ENCODE data around the gene CCM2L. TPM values are rescaled to one million over a fixed set of nuclear protein-coding genes. Genes with fewer than 3 reads are reported as not detected.

The CCM2L gene
- total and polyA plus RNA-seq, 2 of the 8 experiments (the other 6 are each of a cell fraction or from before 2014, with no cell fraction given) = 5.5 to 15.8 TPM

GRCh38 chr20:31988430-31989015, 21.7 kb upstream of the CCM2L start:
- no peak overlapping the region for H3K4ac ChIP-seq (replicated peaks; ENCODE audit: insufficient read length, low read depth, low read length)
- H2BK20ac ChIP-seq (ENCODE audit: low read length) = no peak overlapping the region
- no peak overlapping the region for H3K4me2 ChIP-seq (ENCODE audit: insufficient read depth in 1 of 2, low read depth in 2 of 2, low read length in 2 of 2)
- H3K79me2 ChIP-seq (ENCODE audit: control insufficient read depth in 1 of 2, insufficient read depth in 2 of 2, low read length in 2 of 2) = no peaks in the 10 kb centered on the region
- H2AK5ac ChIP-seq (ENCODE audit: low read depth, low read length) = no peak overlapping the region
- H2AFZ ChIP-seq (ENCODE audit: low read length) = no peak overlapping the region
- H3K36me3 ChIP-seq (ENCODE audit: control insufficient read depth in 2 of 4, insufficient read depth in 4 of 4, low read length in 3 of 4) = no peaks in the 10 kb centered on the region
- 83% methylated on average over 5 of the region's 5 CpGs; no CpG with 5 or more reads in 1 of the 2 experiments for WGBS, 2 experiments (ENCODE audit: extremely low coverage in 1 of 2, insufficient coverage in 1 of 2, insufficient read length in 1 of 2, insufficient replicate concordance in 2 of 2, low coverage in 1 of 2, low lambda C conversion rate in 2 of 2, missing lambda C conversion rate in 1 of 2)
- H3K79me1 ChIP-seq (ENCODE audit: low read depth, low read length) = no peaks in the 10 kb centered on the region
- no peak overlapping the region for H4K91ac ChIP-seq (replicated peaks; ENCODE audit: insufficient read length, low read length)
- H3K4me1 ChIP-seq (replicated peaks in 1 of 4; ENCODE audit: control insufficient read depth in 3 of 4, insufficient read depth in 4 of 4, low read length in 3 of 4) = peaks cover 0 to 3% (median 1%) of the 10 kb centered on the region in 4 experiments; a peak in 2 of 7 replicates
- H4K20me1 ChIP-seq (replicated peaks in 1 of 2; ENCODE audit: control insufficient read depth in 1 of 2, insufficient read depth in 2 of 2, low read length in 2 of 2) = peaks cover 0 to 2% of the 10 kb centered on the region in 2 experiments
- H2BK5ac ChIP-seq (ENCODE audit: low read depth, low read length) = no peak overlapping the region
- no peak overlapping the region for H3K23ac ChIP-seq (ENCODE audit: insufficient read length)
- no peak overlapping the region for H3K14ac ChIP-seq (ENCODE audit: insufficient read length)
- H3K27ac ChIP-seq (ENCODE audit: low read depth, low read length) = no peak overlapping the region
- ChIA-PET POLR2A (ENCODE audit: partially characterized antibody) (interaction anchor here (0.8 to 1.0 kb wide), 2 partner anchors 14 to 20 kb away, joined by 3 read pairs; partner anchors contain the start of gene XKR7), CTCF (ENCODE audit: partially characterized antibody) (interaction anchor here (1.0 to 1.9 kb wide), 3 partner anchors 12 to 44 kb away, joined by 3 to 5 read pairs (median 4); no protein-coding TSS in a partner anchor)
- H3K9me3 ChIP-seq (ENCODE audit: insufficient read depth in 2 of 2, low read depth in 1 of 2, low read length in 1 of 2) = no peaks in the 10 kb centered on the region
- H3K23me2 ChIP-seq (ENCODE audit: low read depth, low read length) = peaks cover 4% of the 10 kb centered on the region; the same call in 1 of the 2 replicates
- no peak overlapping the region for H2BK120ac ChIP-seq (replicated peaks; ENCODE audit: low read depth, low read length)
- no peak overlapping the region for H4K5ac ChIP-seq (ENCODE audit: insufficient read length, low read depth, low read length)
- H3K27me3 ChIP-seq (replicated peaks in 1 of 4; ENCODE audit: control insufficient read depth in 3 of 4, extremely low read depth in 1 of 4, insufficient read depth in 3 of 4, low read length in 3 of 4) = peaks cover 0 to 12% (median 7%) of the 10 kb centered on the region in 4 experiments; a peak in 5 of 7 replicates
- DNase-seq (ENCODE audit: low read depth in 1 of 2, low spot score in 2 of 2) (no peak), FAIRE-seq (no peak)
- no peak overlapping the region for H3K18ac ChIP-seq (ENCODE audit: extremely low read depth, low read length)
- H2BK15ac ChIP-seq (ENCODE audit: low read length) = no peak overlapping the region; the same call in 1 of the 2 replicates
- no peak overlapping the region for H3K56ac ChIP-seq (replicated peaks; ENCODE audit: insufficient read length, low read depth, low read length)
- no peak overlapping the region for H3K4me3 ChIP-seq (ENCODE audit: extremely low read depth in 1 of 4, insufficient read depth in 2 of 4, low read depth in 3 of 4, low read length in 4 of 4)
- H3K9ac ChIP-seq (replicated peaks in 1 of 4; ENCODE audit: extremely low read depth in 1 of 4, low read depth in 3 of 4, low read length in 3 of 4) = no peak overlapping the region
- no peak overlapping the region for H2BK12ac ChIP-seq (ENCODE audit: low read depth, low read length)
- H4K8ac ChIP-seq (ENCODE audit: extremely low read depth, insufficient read depth, low read length) = no peak overlapping the region
- TF ChIP-seq SP4 (IDR thresholded peaks at IDR 0.05; ENCODE audit: low read length) (no peak), TAF7 (optimal IDR thresholded peaks at IDR 0.05; ENCODE audit: borderline replicate concordance, low read depth, low read length) (no peak), KDM1A (IDR thresholded peaks at IDR 0.05; ENCODE audit: borderline replicate concordance, low read length) (no peak), SIRT6 (IDR thresholded peaks at IDR 0.05; ENCODE audit: low read length) (no peak), TCF12 (IDR thresholded peaks at IDR 0.05; ENCODE audit: low read depth, low read length) (no peak), TAF1 (IDR thresholded peaks at IDR 0.05; ENCODE audit: low read depth, low read length) (no peak), RBBP5 (IDR thresholded peaks at IDR 0.05; ENCODE audit: borderline replicate concordance, low read depth, low read length) (no peak), SRF (IDR thresholded peaks at IDR 0.05; ENCODE audit: low read depth, low read length) (no peak), GABPA (IDR thresholded peaks at IDR 0.05; ENCODE audit: borderline replicate concordance, insufficient read depth, low read length) (no peak), JUN (IDR thresholded peaks at IDR 0.05; ENCODE audit: low read depth, low read length) (no peak), POLR2AphosphoS5 (IDR thresholded peaks at IDR 0.05; ENCODE audit: low read depth, low read length) (no peak), RFX5 (IDR thresholded peaks at IDR 0.05; ENCODE audit: borderline replicate concordance, low read depth, low read length) (no peak), HDAC2 (IDR thresholded peaks at IDR 0.05; ENCODE audit: borderline replicate concordance in 1 of 2, low read depth in 2 of 2, low read length in 2 of 2) (no peak), EGR1 (IDR thresholded peaks at IDR 0.05; ENCODE audit: borderline replicate concordance, low read depth, low read length) (no peak)
